Neural cell (in vitro differentiated cells): ENCODE results near the gene GNG11. TPM values are rescaled to one million over a fixed set of nuclear protein-coding genes. Genes with fewer than 3 reads are reported as not detected.

Experiments
- H2AFZ ChIP-seq: fragments of 200-600, 300-800 bp; sonication (generic), shearing (Covaris generic); 2 replicates; pipeline ENCODE4 v1.6.0; 2014; ENCODE audit warnings: low read depth, mild to moderate bottlenecking, antibody characterized with exemption, low read length, moderate library complexity
- H3F3A ChIP-seq: fragments of 200-600 bp; shearing (Covaris generic); 2 replicates; pipeline ENCODE4 v1.6.1; 2016; ENCODE audit warnings: mild to moderate bottlenecking, moderate library complexity, mixed read lengths, antibody characterized with exemption, low read length; ENCODE audit not compliant: insufficient read depth, poor library complexity, severe bottlenecking
- H3K27ac ChIP-seq: fragments of 200-600, 300-800 bp; sonication (generic), shearing (Covaris generic); 2 replicates; pipeline ENCODE4 v1.5.1; 2014; ENCODE audit warnings: mild to moderate bottlenecking, low read length, moderate library complexity
- H3K27me3 ChIP-seq: fragments of 300-800, 200-600 bp; sonication (generic), shearing (Covaris generic); 2 replicates; pipeline ENCODE4 v1.6.0; 2014; ENCODE audit warnings: mild to moderate bottlenecking, low read depth, low read length, moderate library complexity; ENCODE audit not compliant: insufficient read depth
- H3K36me3 ChIP-seq: fragments of 300-800, 200-600 bp; sonication (generic), shearing (Covaris generic); 2 replicates; pipeline ENCODE4 v1.5.1; 2014; ENCODE audit warnings: mild to moderate bottlenecking, antibody characterized with exemption, low read length, moderate library complexity; ENCODE audit not compliant: insufficient read depth
- H3K4me2 ChIP-seq: fragments of 300-800, 200-600 bp; sonication (generic), shearing (Covaris generic); 2 replicates; pipeline ENCODE4 v1.6.0; 2014; ENCODE audit warnings: mild to moderate bottlenecking, low read length
- H3K4me3 ChIP-seq: fragments of 300-800, 200-600 bp; sonication (generic), shearing (Covaris generic); 2 replicates; pipeline ENCODE4 v1.5.1; 2014; ENCODE audit warnings: mild to moderate bottlenecking, low read length, moderate library complexity
- H3K79me2 ChIP-seq: fragments of 200-600 bp; shearing (Covaris generic); replicated peaks from 2 replicates; pipeline ENCODE4 v1.6.0; 2014; ENCODE audit warnings: mild to moderate bottlenecking, low read length, moderate library complexity; ENCODE audit not compliant: insufficient read depth
- H3K9ac ChIP-seq: fragments of 300-800, 200-600 bp; sonication (generic), shearing (Covaris generic); 2 replicates; pipeline ENCODE4 v1.6.1; 2016; ENCODE audit warnings: mild to moderate bottlenecking, low read length, mixed read lengths
- H3K9me2 ChIP-seq: fragments of 200-600 bp; shearing (Covaris generic); 2 replicates; pipeline ENCODE4 v1.6.1; 2016; ENCODE audit warnings: mild to moderate bottlenecking, low read length, mixed read lengths; ENCODE audit not compliant: insufficient read depth
- H3K9me3 ChIP-seq: fragments of 200-600, 300-800 bp; sonication (generic), shearing (Covaris generic); 2 replicates; pipeline ENCODE4 v1.6.1; 2016; ENCODE audit warnings: mild to moderate bottlenecking, mixed run types, low read length, moderate library complexity, mixed read lengths
- H4K20me1 ChIP-seq: fragments of 200-600 bp; shearing (Covaris generic); 2 replicates; pipeline ENCODE4 v1.6.1; 2016; ENCODE audit warnings: mild to moderate bottlenecking, mixed run types; ENCODE audit not compliant: insufficient read depth
- CTCF ChIP-seq: fragments of 450-650 bp; IDR thresholded peaks from 2 replicates; pipeline ENCODE4 v1.5.1; 2014; ENCODE audit warnings: antibody characterized with exemption, mild to moderate bottlenecking, moderate library complexity; ENCODE audit not compliant: poor library complexity, severe bottlenecking
- EP300 ChIP-seq: fragments of 450-650 bp; conservative IDR thresholded peaks from 2 replicates; pipeline ENCODE4 v1.6.1; 2014; ENCODE audit warnings: antibody characterized with exemption, mild to moderate bottlenecking, moderate library complexity; ENCODE audit not compliant: poor library complexity, severe bottlenecking
- EZH2 ChIP-seq: fragments of 200-600, 300-800 bp; shearing (Covaris generic), sonication (generic); IDR thresholded peaks from 2 replicates; pipeline ENCODE4 v1.6.1; 2014; ENCODE audit warnings: antibody characterized with exemption, low read length, borderline replicate concordance, mild to moderate bottlenecking; ENCODE audit not compliant: insufficient read depth, poor library complexity, severe bottlenecking
- MXI1 ChIP-seq: fragments of 450-650 bp; conservative IDR thresholded peaks from 2 replicates; pipeline ENCODE4 v1.6.1; 2014; ENCODE audit warnings: antibody characterized with exemption, mild to moderate bottlenecking; ENCODE audit not compliant: poor library complexity, severe bottlenecking
- POLR2AphosphoS5 ChIP-seq: IDR thresholded peaks from 2 replicates; pipeline ENCODE4 v1.6.1; 2012
- RAD21 ChIP-seq: fragments of 450-650 bp; conservative IDR thresholded peaks from 2 replicates; pipeline ENCODE4 v1.6.1; 2014; ENCODE audit warnings: antibody characterized with exemption, mild to moderate bottlenecking, moderate library complexity
- REST ChIP-seq: IDR thresholded peaks from 2 replicates; pipeline ENCODE4 v1.6.1; 2012; ENCODE audit warnings: borderline replicate concordance
- SMC3 ChIP-seq: fragments of 450-650 bp; conservative IDR thresholded peaks from 2 replicates; pipeline ENCODE4 v1.6.1; 2014; ENCODE audit warnings: antibody characterized with exemption, mild to moderate bottlenecking, moderate library complexity; ENCODE audit not compliant: poor library complexity
- TAF1 ChIP-seq: IDR thresholded peaks from 2 replicates; pipeline ENCODE4 v1.6.1; 2012; ENCODE audit warnings: low read depth
- polyA plus RNA-seq: library from polyadenylated mRNA; depleted of rRNA; stranded (reverse); fragments of >200 nt; gene quantifications from 2 replicates; pipeline ENCODE4 v1.2.3, GENCODE V29; 2014

The GNG11 gene
- polyA plus RNA-seq, 1 donor from 2014 or later, result 0.25 TPM

GRCh38 chr7:93938293-93938692 is 16.8 kb downstream of the GNG11 start:
- H4K20me1 ChIP-seq, result no peaks in the 10 kb centered on the region

GRCh38 chr7:93941945-93942344 is 20.4 kb downstream of the GNG11 start:
- Histone ChIP-seq H3K4me3 (no peak overlapping the region), H3K9me2 (no peaks in the 10 kb centered on the region), H2AFZ (no peak overlapping the region), H4K20me1 (no peaks in the 10 kb centered on the region), H3K27ac (no peak overlapping the region), H3K79me2 (no peaks in the 10 kb centered on the region), H3K4me2 (no peak overlapping the region), H3K9me3 (no peaks in the 10 kb centered on the region), H3K36me3 (no peaks in the 10 kb centered on the region), H3F3A (no peaks in the 10 kb centered on the region), H3K9ac (no peak overlapping the region), H3K27me3 (no peaks in the 10 kb centered on the region)
- TF ChIP-seq SMC3 (no peak), CTCF (no peak), MXI1 (no peak), POLR2AphosphoS5 (no peak), REST (no peak), EZH2 (no peak)

More at GRCh38 chr7:93938293-93938692, 16.8 kb downstream of the GNG11 start:
- no peak overlapping the region for H2AFZ ChIP-seq
- TF ChIP-seq CTCF, result no peak
- no peak for TF ChIP-seq POLR2AphosphoS5
- no peak for TF ChIP-seq EZH2
- no peak for TF ChIP-seq RAD21
- TF ChIP-seq REST, result no peak
- TF ChIP-seq MXI1, result no peak
- no peak for TF ChIP-seq EP300
- no peak for TF ChIP-seq TAF1
- TF ChIP-seq SMC3, result no peak
- no peaks in the 10 kb centered on the region for H3K36me3 ChIP-seq
- no peaks in the 10 kb centered on the region for H3K79me2 ChIP-seq
- H3F3A ChIP-seq, result no peaks in the 10 kb centered on the region
- no peaks in the 10 kb centered on the region for H3K9me2 ChIP-seq
- no peaks in the 10 kb centered on the region for H3K27me3 ChIP-seq
- no peak overlapping the region for H3K27ac ChIP-seq
- no peaks in the 10 kb centered on the region for H3K9me3 ChIP-seq
- H3K4me2 ChIP-seq, result no peak overlapping the region
- H3K4me3 ChIP-seq, result no peak overlapping the region
- H3K9ac ChIP-seq, result no peak overlapping the region
